Measurements from ENCODE around the gene COL23A1. TPM values are rescaled to one million over a fixed set of nuclear protein-coding genes. Genes with fewer than 3 reads are reported as not detected.

Gene COL23A1
- total RNA-seq, 1 donor from 2014 or later = 2.9 TPM

- Mint-ChIP-seq H3K9me3 (ENCODE audit: unreplicated experiment) (peaks cover 15% of the 10 kb centered on the region), H3K27me3 (ENCODE audit: unreplicated experiment) (peaks cover 12% of the 10 kb centered on the region), H3K4me3 (ENCODE audit: unreplicated experiment) (no peak overlapping the region), H3K27ac (ENCODE audit: unreplicated experiment) (no peak overlapping the region), H3K4me1 (ENCODE audit: low read depth, unreplicated experiment) (peaks cover 20% of the 10 kb centered on the region), H3K36me3 (ENCODE audit: unreplicated experiment) (peaks cover 26% of the 10 kb centered on the region)
- no peak for DNase-seq
- no peak for TF ChIP-seq CTCF (IDR thresholded peaks at IDR 0.05; ENCODE audit: partially characterized antibody, unreplicated experiment)
Observed at GRCh38 chr5:178227929-178228328, 362.3 kb downstream of the COL23A1 start.

- Mint-ChIP-seq H3K9me3 (ENCODE audit: unreplicated experiment) (peaks cover 15% of the 10 kb centered on the region), H3K27me3 (ENCODE audit: unreplicated experiment) (peaks cover 12% of the 10 kb centered on the region), H3K36me3 (ENCODE audit: unreplicated experiment) (peaks cover 26% of the 10 kb centered on the region), H3K27ac (ENCODE audit: unreplicated experiment) (no peak overlapping the region), H3K4me1 (ENCODE audit: low read depth, unreplicated experiment) (peaks cover 20% of the 10 kb centered on the region), H3K4me3 (ENCODE audit: unreplicated experiment) (no peak overlapping the region)
- no peak for TF ChIP-seq CTCF (IDR thresholded peaks at IDR 0.05; ENCODE audit: partially characterized antibody, unreplicated experiment)
- no peak for DNase-seq
Observed at GRCh38 chr5:178227138-178227659, 363.0 kb downstream of the COL23A1 start.

- no peak for TF ChIP-seq CTCF (IDR thresholded peaks at IDR 0.05; ENCODE audit: partially characterized antibody, unreplicated experiment)
- peaks cover 6% of the 10 kb centered on the region for H3K4me1 Mint-ChIP-seq (ENCODE audit: low read depth, unreplicated experiment)
- DNase-seq = no peak
- peaks cover 6% of the 10 kb centered on the region for H3K27me3 Mint-ChIP-seq (ENCODE audit: unreplicated experiment)
- H3K9me3 Mint-ChIP-seq (ENCODE audit: unreplicated experiment) = peaks cover 11% of the 10 kb centered on the region
- no peak overlapping the region for H3K27ac Mint-ChIP-seq (ENCODE audit: unreplicated experiment)
- no peak overlapping the region for H3K4me3 Mint-ChIP-seq (ENCODE audit: unreplicated experiment)
- H3K36me3 Mint-ChIP-seq (ENCODE audit: unreplicated experiment) = peaks cover 26% of the 10 kb centered on the region
Observed at GRCh38 chr5:178225174-178225573, 365.0 kb downstream of the COL23A1 start.

- H3K27me3 Mint-ChIP-seq (ENCODE audit: unreplicated experiment) = peaks cover 6% of the 10 kb centered on the region
- H3K9me3 Mint-ChIP-seq (ENCODE audit: unreplicated experiment) = peaks cover 9% of the 10 kb centered on the region
- no peak overlapping the region for H3K27ac Mint-ChIP-seq (ENCODE audit: unreplicated experiment)
- no peak for DNase-seq
- H3K36me3 Mint-ChIP-seq (ENCODE audit: unreplicated experiment) = peaks cover 24% of the 10 kb centered on the region
- TF ChIP-seq CTCF (IDR thresholded peaks at IDR 0.05; ENCODE audit: partially characterized antibody, unreplicated experiment) = no peak
- H3K4me1 Mint-ChIP-seq (ENCODE audit: low read depth, unreplicated experiment) = peaks cover 3% of the 10 kb centered on the region
- no peak overlapping the region for H3K4me3 Mint-ChIP-seq (ENCODE audit: unreplicated experiment)
Observed at GRCh38 chr5:178224403-178224802, 365.8 kb downstream of the COL23A1 start.

- peaks cover 3% of the 10 kb centered on the region for H3K4me1 Mint-ChIP-seq (ENCODE audit: low read depth, unreplicated experiment)
- H3K9me3 Mint-ChIP-seq (ENCODE audit: unreplicated experiment) = peaks cover 9% of the 10 kb centered on the region
- peaks cover 6% of the 10 kb centered on the region for H3K27me3 Mint-ChIP-seq (ENCODE audit: unreplicated experiment)
- H3K27ac Mint-ChIP-seq (ENCODE audit: unreplicated experiment) = no peak overlapping the region
- TF ChIP-seq CTCF (IDR thresholded peaks at IDR 0.05; ENCODE audit: partially characterized antibody, unreplicated experiment) = no peak
- H3K4me3 Mint-ChIP-seq (ENCODE audit: unreplicated experiment) = no peak overlapping the region
- peaks cover 21% of the 10 kb centered on the region for H3K36me3 Mint-ChIP-seq (ENCODE audit: unreplicated experiment)
- DNase-seq = no peak
Observed at GRCh38 chr5:178223828-178224335, 366.3 kb downstream of the COL23A1 start.

All from glutamatergic neuron (in vitro differentiated cells).